Measurements from ENCODE around the gene KRTAP9-2. TPM values are rescaled to one million over a fixed set of nuclear protein-coding genes. Genes with fewer than 3 reads are reported as not detected.

KRTAP9-2 gene
- total RNA-seq, 4 donors from 2014 or later: not detected

DNA sequence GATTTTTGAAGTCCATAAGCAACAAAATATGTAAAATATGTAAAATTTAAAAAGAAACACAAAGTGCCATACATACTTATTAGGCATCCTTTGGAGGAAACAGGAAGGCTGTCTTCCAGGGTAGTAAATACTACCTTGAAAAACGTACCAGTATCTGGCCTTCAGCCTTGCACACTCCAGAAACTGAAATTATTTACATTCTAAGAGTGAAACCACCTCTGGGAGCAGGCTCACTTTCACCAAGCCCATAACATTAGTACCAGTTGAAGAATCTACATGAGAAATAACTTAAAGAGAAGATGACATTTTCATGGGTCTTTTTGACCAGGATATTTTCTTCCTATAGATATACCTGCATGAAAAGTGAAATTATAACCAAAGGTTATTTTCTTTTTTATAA is 30.4 kb upstream of the KRTAP9-2 start:
- Histone ChIP-seq H3K36me3 (no peaks in the 10 kb centered on the region), H3K27ac (no peak overlapping the region), H3K4me3 (no peak overlapping the region), H3K27me3 (no peaks in the 10 kb centered on the region), H3K9me3 (peaks cover 0 to 16% (median 0%) of the 10 kb centered on the region in 4 donors), H3K4me1 (no peaks in the 10 kb centered on the region)
- no peak for TF ChIP-seq POLR2A (IDR thresholded peaks at IDR 0.05)
- TF ChIP-seq, protein P1, sequence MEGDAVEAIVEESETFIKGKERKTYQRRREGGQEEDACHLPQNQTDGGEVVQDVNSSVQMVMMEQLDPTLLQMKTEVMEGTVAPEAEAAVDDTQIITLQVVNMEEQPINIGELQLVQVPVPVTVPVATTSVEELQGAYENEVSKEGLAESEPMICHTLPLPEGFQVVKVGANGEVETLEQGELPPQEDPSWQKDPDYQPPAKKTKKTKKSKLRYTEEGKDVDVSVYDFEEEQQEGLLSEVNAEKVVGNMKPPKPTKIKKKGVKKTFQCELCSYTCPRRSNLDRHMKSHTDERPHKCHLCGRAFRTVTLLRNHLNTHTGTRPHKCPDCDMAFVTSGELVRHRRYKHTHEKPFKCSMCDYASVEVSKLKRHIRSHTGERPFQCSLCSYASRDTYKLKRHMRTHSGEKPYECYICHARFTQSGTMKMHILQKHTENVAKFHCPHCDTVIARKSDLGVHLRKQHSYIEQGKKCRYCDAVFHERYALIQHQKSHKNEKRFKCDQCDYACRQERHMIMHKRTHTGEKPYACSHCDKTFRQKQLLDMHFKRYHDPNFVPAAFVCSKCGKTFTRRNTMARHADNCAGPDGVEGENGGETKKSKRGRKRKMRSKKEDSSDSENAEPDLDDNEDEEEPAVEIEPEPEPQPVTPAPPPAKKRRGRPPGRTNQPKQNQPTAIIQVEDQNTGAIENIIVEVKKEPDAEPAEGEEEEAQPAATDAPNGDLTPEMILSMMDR (IDR thresholded peaks at IDR 0.05): no peak
- TF ChIP-seq EP300 (IDR thresholded peaks at IDR 0.05): no peak
- 30 to 58% methylated on average over 1 of the region's 1 CpG for WGBS, 2 donors
- DNase-seq (ENCODE audit: low spot score in 2 of 2): no peak

DNA sequence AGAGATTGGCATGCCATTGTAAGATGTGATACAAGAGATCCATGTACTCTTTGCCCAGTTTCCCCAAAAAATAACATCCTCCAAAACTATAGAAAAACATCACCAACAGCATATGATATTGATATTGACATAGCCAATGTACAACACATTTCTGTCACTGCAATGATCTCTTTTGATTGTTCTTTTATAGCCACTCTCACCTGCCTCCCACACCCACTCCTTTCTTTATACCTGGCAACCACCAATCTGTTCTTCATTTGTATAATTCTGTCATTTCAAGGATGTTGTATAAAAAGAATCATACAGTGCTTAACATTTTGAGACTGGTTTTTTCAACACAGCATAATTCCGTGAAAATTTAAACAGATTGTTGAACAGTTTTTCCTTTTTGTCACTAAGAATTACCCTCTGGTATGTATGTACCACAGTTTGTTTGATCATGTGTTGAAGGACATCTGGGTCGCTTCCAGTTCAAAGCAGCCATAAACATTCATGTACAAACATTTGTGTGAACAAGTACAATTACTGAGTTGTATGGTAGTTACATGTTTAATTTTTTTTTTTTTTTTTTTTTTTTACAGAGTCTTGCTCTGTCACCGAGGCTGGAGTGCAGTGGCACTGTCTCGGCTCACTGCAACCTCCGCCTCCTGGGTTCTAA is 26.9 kb upstream of the KRTAP9-2 start:
- no peak for TF ChIP-seq POLR2A (IDR thresholded peaks at IDR 0.05)
- no peak for TF ChIP-seq EP300 (IDR thresholded peaks at IDR 0.05)
- TF ChIP-seq, protein P1 (IDR thresholded peaks at IDR 0.05): no peak
- DNase-seq (ENCODE audit: low spot score in 2 of 2): no peak
- Histone ChIP-seq H3K4me1 (no peaks in the 10 kb centered on the region), H3K27ac (no peak overlapping the region), H3K9me3 (peaks cover 0 to 16% (median 0%) of the 10 kb centered on the region in 4 donors), H3K27me3 (no peaks in the 10 kb centered on the region), H3K36me3 (no peaks in the 10 kb centered on the region), H3K4me3 (no peak overlapping the region)
- WGBS, 2 donors: 73 to 74% methylated on average over 5 of the region's 5 CpGs

DNA sequence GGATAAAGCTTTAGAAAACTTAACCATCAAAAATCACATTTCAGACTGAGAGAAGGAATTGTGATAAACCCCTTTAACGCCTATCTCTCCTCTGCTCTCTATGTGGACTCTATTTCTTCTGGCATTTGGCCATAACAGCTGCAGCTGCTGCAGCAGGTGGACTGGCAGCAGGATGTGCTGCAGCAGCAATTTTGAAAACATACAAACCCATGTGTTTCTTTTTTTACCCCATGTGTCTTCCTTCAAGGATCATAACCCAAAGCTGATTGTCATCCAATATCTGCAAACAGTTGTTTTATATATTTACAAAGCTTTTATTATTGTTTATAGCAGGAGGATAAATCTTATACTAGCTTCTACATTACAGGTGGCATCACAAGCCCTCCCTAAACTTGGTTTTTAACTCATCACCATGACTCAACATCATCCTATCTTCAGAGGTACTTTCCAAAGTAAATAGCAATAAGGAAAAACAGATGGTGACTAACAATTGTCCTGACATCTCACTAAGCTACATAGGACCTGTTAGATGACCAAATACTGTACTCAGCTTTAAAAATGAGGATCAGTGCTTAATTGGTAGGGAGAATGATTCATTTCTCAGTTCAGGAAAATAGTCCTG is 14.5 kb upstream of the KRTAP9-2 start:
- DNase-seq (ENCODE audit: low spot score in 2 of 2): no peak
- WGBS, 2 donors: 43% methylated on average over 1 of the region's 1 CpG
- Histone ChIP-seq H3K4me3 (no peak overlapping the region), H3K27ac (no peak overlapping the region), H3K9me3 (no peaks in the 10 kb centered on the region), H3K4me1 (no peaks in the 10 kb centered on the region), H3K27me3 (no peaks in the 10 kb centered on the region), H3K36me3 (no peaks in the 10 kb centered on the region)
- TF ChIP-seq EP300 (IDR thresholded peaks at IDR 0.05) (no peak), POLR2A (IDR thresholded peaks at IDR 0.05) (no peak)
- TF ChIP-seq, protein P1 (IDR thresholded peaks at IDR 0.05): no peak

DNA sequence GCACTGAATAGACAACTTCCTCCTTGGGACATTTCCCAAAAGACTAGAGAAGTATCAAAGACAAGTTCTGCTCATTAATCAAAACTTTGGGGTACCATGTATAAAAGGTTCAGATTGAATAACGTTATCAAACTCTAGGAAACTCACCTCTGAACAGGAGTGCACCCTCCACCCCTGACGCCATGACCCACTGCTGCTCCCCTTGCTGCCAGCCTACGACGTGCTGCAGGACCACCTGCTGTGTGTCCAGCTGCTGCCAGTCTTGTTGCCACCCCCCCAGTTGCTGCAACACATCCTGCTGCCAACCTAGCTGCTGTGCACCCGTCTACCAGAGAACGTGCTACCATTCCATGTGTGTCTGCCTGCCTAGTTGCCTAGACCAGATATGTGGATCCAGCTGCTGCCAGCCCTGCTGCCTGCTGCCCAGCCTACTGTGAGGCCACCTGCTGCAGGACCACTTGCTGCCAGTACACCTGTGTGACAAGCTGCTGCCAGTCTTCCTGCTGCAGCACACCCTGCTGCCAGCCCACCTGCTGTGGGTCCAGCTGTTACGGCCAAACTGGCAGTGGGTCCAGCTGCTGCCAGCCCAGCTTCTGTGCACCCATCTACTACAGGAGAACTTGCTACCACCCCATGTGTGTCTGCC is 13.8 kb upstream of the KRTAP9-2 start:
- Histone ChIP-seq H3K4me1 (no peaks in the 10 kb centered on the region), H3K4me3 (no peak overlapping the region), H3K36me3 (no peaks in the 10 kb centered on the region), H3K27me3 (no peaks in the 10 kb centered on the region), H3K9me3 (no peaks in the 10 kb centered on the region), H3K27ac (no peak overlapping the region)
- no peak for TF ChIP-seq POLR2A (IDR thresholded peaks at IDR 0.05)
- TF ChIP-seq, protein P1 (IDR thresholded peaks at IDR 0.05): no peak
- 70 to 78% methylated on average over 6 to 7 of the region's 7 CpGs for WGBS, 2 donors
- no peak for DNase-seq (ENCODE audit: low spot score in 2 of 2)

DNA sequence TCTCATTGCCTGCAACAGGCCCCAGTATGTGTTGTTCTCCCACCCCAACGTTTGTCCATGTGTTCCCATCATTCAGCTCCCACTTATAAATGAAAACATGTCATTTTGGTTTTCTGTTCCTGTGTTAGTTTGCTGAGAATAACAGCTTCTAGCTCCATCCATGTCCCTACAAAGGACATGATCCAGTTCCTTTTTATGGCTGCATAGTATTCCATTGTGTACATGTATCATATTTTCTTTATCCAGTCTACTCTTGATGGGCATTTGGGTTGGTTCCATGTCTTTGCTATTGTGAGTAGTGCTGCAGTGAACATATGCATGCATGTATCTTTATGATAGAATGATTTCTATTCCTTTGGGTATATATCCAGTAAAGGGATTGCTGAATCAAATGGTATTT is 10.8 kb upstream of the KRTAP9-2 start:
- Histone ChIP-seq H3K4me1 (no peaks in the 10 kb centered on the region), H3K27me3 (no peaks in the 10 kb centered on the region), H3K27ac (no peak overlapping the region), H3K36me3 (no peaks in the 10 kb centered on the region), H3K4me3 (no peak overlapping the region), H3K9me3 (no peaks in the 10 kb centered on the region)
- DNase-seq (ENCODE audit: low spot score in 2 of 2): no peak
- 68 to 90% methylated on average over 1 of the region's 1 CpG for WGBS, 2 donors
- TF ChIP-seq POLR2A (IDR thresholded peaks at IDR 0.05) (no peak), EP300 (IDR thresholded peaks at IDR 0.05) (no peak)
- TF ChIP-seq, protein P1 (IDR thresholded peaks at IDR 0.05): no peak

All from tibial nerve (tissue), 4 donors.